ENCODE data around the gene SPRN.
"Not testable (repeated sequence)": the region's sequence is repeated elsewhere in the genome, so short reads cannot be mapped to it uniquely, and the experiment has no call there.

DNA sequence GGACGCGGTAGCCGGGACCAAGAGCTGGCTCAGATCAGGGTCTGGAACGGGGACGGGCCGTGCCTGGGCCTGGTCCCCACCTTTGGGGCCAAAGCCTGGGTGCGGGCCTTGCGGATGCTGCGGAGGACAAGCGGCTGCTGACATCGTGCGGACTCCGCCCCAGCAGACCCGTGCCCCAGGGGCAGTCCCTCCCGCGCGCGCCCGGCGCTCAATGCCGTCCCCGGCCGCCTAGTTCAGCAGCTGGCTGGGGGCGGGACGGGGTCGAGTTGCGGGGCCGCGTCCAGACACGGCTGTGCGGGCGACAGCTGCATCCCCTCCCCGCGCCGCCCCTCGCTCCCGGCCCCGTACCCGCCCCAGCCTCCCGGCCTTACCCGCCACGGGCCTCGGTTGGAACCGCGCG is 323 bp downstream of the SPRN start:
- TF ChIP-seq POLR2A, POLR2AphosphoS5, EP300 (IDR thresholded peaks at IDR 0.05): not testable (repeated sequence)
- TF ChIP-seq, protein P1, sequence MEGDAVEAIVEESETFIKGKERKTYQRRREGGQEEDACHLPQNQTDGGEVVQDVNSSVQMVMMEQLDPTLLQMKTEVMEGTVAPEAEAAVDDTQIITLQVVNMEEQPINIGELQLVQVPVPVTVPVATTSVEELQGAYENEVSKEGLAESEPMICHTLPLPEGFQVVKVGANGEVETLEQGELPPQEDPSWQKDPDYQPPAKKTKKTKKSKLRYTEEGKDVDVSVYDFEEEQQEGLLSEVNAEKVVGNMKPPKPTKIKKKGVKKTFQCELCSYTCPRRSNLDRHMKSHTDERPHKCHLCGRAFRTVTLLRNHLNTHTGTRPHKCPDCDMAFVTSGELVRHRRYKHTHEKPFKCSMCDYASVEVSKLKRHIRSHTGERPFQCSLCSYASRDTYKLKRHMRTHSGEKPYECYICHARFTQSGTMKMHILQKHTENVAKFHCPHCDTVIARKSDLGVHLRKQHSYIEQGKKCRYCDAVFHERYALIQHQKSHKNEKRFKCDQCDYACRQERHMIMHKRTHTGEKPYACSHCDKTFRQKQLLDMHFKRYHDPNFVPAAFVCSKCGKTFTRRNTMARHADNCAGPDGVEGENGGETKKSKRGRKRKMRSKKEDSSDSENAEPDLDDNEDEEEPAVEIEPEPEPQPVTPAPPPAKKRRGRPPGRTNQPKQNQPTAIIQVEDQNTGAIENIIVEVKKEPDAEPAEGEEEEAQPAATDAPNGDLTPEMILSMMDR (IDR thresholded peaks at IDR 0.05) = not testable (repeated sequence)

All from stomach (tissue), 4 donors.